ENCODE measurements around the gene CYP39A1.
"Not testable (repeated sequence)": the region's sequence is repeated elsewhere in the genome, so short reads cannot be mapped to it uniquely, and the experiment has no call there.

Gene CYP39A1

GRCh38 chr6:46648108-46648507, 4.5 kb downstream of the CYP39A1 start:
- not testable (repeated sequence) for DNase-seq

DNA sequence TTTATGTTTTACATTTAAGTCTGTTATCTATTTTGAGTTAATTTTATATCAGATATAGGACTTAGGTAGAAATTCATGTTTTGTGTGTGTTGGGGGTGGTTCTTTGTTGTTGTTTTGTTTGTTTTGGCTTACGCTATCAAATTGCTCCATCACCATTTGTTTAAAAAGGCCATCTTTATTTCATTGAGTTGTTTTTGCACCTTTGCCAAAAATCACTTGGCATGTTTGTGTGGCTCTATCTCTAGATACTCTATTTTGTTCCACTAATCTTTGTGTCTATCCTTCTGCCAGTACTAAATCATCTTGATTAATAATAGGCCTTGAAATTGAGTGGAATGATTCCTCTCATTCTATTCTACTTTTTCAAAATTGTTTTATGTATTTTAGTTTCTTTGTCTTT, 7.4 kb downstream of the CYP39A1 start:
- DNase-seq: no peak

GRCh38 chr6:46642928-46643751, 9.5 kb downstream of the CYP39A1 start:
- no peak for DNase-seq

DNA sequence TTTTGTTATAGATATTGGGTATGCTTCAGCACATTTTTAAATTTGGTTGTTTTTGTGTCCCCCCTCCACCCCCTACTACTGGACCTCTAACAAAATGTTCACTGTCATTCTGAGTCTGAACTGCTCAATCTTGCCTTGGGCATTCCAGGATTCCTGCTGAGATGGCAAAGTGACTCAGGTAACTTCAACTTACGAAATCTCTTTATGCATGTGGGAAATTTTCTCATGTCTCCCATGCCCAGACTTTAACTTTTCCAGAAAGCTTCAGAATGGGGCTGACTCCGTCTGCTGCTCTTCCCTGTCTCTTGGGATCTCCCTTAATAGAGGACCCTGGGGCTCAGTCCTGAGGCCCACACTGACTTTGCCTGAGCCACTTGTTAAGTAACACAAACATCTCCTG, 14.0 kb downstream of the CYP39A1 start:
- no peak for DNase-seq

DNA sequence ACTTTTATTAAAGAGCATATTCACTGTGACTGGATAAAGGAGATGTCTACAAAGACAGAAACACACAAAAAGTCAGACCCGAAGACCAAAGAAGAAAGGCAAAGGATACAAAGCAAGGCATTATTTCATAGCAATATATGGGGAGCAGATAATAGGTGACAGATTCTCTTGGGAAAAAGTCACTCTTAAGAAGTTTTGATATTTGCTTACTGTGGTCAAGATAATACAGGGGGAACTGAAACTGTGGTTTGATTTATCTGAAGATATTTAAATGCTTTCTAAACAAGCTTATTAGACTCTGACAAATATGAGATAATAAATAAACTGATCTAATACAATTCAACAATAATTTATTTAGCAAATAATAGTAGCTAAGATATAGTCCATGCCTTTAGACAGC, 14.7 kb downstream of the CYP39A1 start:
- no peak for DNase-seq

GRCh38 chr6:46637145-46637544, 15.5 kb downstream of the CYP39A1 start:
- peak; percentile 23 for DNase-seq

- no peak for DNase-seq
Measured at GRCh38 chr6:46635462-46635861, 17.2 kb downstream of the CYP39A1 start.

GRCh38 chr6:46632053-46632452, 20.6 kb downstream of the CYP39A1 start:
- no peak for DNase-seq

GRCh38 chr6:46629691-46630090, 22.9 kb downstream of the CYP39A1 start:
- no peak for DNase-seq

GRCh38 chr6:46628976-46629375, 23.6 kb downstream of the CYP39A1 start:
- no peak for DNase-seq

DNA sequence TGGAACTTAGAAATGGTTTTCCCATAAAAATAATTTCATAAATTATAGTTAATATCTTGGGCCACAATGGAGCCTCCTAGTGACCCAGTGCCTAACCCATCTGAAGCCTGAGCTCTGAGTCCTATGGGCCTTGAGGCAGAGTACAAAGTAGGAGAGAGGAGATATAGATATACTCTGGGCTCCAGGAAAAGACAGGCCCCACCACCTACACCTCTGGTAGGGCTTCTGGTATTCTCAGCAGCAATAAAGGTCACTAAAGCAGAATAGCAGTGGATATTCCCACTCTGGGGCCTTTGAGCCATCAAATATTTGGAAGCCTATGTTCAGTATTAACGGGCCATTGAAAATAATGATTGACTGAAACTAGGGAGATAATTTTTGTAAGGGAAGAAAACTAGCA, 24.1 kb downstream of the CYP39A1 start:
- no peak for DNase-seq

GRCh38 chr6:46626976-46627375, 25.6 kb downstream of the CYP39A1 start:
- DNase-seq: no peak

GRCh38 chr6:46626228-46626909, 26.2 kb downstream of the CYP39A1 start:
- peak; percentile 34 for DNase-seq

- no peak for DNase-seq
Measured at GRCh38 chr6:46618726-46619125, 33.9 kb downstream of the CYP39A1 start.

- DNase-seq: no peak
Measured at GRCh38 chr6:46612645-46613044, 40.0 kb downstream of the CYP39A1 start.

- DNase-seq: no peak
Measured at GRCh38 chr6:46610862-46611553, 41.6 kb downstream of the CYP39A1 start.

DNA sequence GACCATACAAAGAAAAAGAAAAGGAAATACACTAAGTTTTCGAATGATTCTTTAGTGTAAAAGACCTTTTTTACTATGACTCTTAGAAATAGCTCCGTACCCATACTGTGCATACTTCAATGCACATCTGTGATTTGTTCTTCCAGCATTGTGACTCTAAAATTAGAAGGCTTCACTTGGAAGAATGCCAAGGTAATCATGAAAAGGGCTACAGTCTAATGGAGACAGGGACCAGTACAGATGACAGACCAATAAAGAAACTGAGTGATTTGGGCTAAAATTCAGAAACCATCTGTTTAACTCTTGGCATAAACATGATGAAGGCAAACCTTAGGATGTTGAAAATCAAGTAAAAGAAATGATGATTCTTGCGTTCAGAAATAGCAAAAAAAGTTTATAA, 46.3 kb downstream of the CYP39A1 start:
- no peak for DNase-seq

GRCh38 chr6:46605091-46605797, 47.4 kb downstream of the CYP39A1 start:
- DNase-seq: no peak

DNA sequence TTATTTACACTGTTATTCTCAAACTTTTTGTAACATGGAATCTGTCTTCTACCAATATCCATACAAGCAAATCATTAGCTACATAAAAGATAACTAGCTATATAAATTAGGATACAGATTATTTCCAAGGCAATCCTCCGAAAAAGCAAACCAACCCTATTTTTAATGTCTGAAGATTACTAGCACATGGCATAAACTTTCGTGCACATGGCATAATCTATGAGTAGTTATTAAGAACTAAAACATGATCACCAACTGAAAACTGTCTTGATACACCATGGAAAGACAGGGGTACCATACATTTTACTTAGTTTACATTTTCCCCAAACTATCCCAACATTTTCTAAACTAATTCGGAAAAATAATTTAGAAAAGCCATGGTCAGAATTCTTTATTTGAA, 54.4 kb downstream of the CYP39A1 start:
- no peak for DNase-seq

GRCh38 chr6:46592740-46593139, 59.9 kb downstream of the CYP39A1 start:
- no peak for DNase-seq

DNA sequence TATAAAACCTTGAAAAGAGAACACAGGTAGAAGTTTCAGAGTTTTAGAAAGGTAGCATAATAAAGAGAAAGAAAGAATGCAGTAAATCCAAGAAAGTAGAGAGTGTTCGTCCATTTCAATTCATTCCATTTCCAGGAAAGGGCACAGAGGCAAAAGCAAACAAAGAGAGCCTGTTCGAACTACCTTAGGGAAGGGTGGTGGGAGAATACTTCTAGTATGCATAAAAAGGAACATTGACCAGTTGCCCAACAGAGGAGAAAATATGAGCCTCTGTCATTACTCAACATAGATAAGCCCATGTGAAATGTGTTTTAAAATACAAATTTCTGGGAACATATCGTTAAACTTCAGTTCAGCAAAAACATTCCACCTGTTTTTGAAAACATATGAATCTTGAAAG, 60.6 kb downstream of the CYP39A1 start:
- DNase-seq: no peak

DNA sequence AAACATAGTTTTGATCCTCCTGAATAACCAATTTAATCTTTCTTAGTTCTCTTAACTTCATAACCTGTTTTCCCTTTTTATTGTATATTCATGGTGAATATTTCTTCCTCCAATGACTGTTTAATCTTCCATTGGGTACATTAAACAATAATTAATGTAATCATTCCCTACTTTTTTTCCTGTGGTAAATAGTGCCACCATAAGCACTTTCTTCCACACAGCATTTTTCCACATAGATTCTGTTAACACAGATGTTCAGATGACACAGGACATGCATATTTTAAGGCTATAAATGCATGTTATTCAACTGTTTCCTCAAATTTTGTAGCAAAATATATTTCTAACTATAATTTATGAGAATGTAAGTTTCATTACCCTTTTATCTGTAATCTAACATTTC, 61.9 kb downstream of the CYP39A1 start:
- no peak for DNase-seq

DNA sequence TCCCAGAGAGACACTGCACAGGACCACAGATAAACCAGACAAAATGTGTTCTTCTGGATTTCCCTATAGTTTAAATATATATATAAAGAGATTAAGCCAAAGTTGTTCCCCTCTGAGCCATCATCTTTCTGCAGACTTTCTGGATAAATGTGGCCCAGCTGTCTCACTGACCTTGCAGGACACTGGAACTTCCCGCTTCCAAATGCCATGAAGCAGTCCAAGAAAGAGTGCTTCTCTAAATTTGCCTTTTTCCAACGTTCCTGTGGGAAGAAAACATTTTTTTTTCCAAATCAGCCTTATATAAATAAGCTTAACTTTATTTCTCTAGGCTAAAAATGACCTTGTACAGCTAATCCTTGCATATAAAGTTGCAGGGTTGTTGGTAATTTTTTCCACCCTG, 65.7 kb downstream of the CYP39A1 start:
- no peak for DNase-seq
